HG03354 (cell line): ENCODE results near the gene RAB7B.

Experiments
- ATAC-seq: cut with Tn5 transposase; IDR thresholded peaks from one replicate; pipeline ENCODE4 v1.9.1; 2021; ENCODE audit warnings: mild to moderate bottlenecking; ENCODE audit not compliant: unreplicated experiment, poor library complexity, severe bottlenecking

RAB7B gene

GRCh38 chr1:205977402-205978014, 25.7 kb downstream of the RAB7B start:
- no peak for ATAC-seq

GRCh38 chr1:205976708-205977401, 26.3 kb downstream of the RAB7B start:
- ATAC-seq, result no peak

GRCh38 chr1:205976036-205976435, 27.2 kb downstream of the RAB7B start:
- no peak for ATAC-seq

- no peak for ATAC-seq
Observed at GRCh38 chr1:205975387-205975998, 27.7 kb downstream of the RAB7B start.

- no peak for ATAC-seq
Observed at GRCh38 chr1:205974712-205975111, 28.5 kb downstream of the RAB7B start.

GRCh38 chr1:205973377-205974232, 29.6 kb downstream of the RAB7B start:
- ATAC-seq, result no peak

- no peak for ATAC-seq
Observed at GRCh38 chr1:205972491-205973168, 30.6 kb downstream of the RAB7B start.

GRCh38 chr1:205972081-205972480, 31.1 kb downstream of the RAB7B start:
- no peak for ATAC-seq

GRCh38 chr1:205971082-205971481, 32.1 kb downstream of the RAB7B start:
- no peak for ATAC-seq

GRCh38 chr1:205970486-205970885, 32.7 kb downstream of the RAB7B start:
- ATAC-seq, result no peak

- no peak for ATAC-seq
Observed at GRCh38 chr1:205969229-205969628, 34.0 kb downstream of the RAB7B start.

- no peak for ATAC-seq
Observed at GRCh38 chr1:205967554-205968335, 35.5 kb downstream of the RAB7B start.

GRCh38 chr1:205965036-205965884, 37.9 kb downstream of the RAB7B start:
- no peak for ATAC-seq

- no peak for ATAC-seq
Observed at GRCh38 chr1:205963352-205964155, 39.6 kb downstream of the RAB7B start.

GRCh38 chr1:205962821-205963221, 40.4 kb downstream of the RAB7B start:
- ATAC-seq, result no peak

- ATAC-seq, result no peak
Observed at GRCh38 chr1:205961991-205962820, 41.0 kb downstream of the RAB7B start.

GRCh38 chr1:205961405-205961804, 41.8 kb downstream of the RAB7B start:
- ATAC-seq, result no peak
